ENCODE measurements around the gene ABHD12. TPM values are rescaled to one million over a fixed set of nuclear protein-coding genes. Genes with fewer than 3 reads are reported as not detected.

ABHD12 gene
- total RNA-seq, 1 experiment from 2014 or later = 22.3 TPM

DNA sequence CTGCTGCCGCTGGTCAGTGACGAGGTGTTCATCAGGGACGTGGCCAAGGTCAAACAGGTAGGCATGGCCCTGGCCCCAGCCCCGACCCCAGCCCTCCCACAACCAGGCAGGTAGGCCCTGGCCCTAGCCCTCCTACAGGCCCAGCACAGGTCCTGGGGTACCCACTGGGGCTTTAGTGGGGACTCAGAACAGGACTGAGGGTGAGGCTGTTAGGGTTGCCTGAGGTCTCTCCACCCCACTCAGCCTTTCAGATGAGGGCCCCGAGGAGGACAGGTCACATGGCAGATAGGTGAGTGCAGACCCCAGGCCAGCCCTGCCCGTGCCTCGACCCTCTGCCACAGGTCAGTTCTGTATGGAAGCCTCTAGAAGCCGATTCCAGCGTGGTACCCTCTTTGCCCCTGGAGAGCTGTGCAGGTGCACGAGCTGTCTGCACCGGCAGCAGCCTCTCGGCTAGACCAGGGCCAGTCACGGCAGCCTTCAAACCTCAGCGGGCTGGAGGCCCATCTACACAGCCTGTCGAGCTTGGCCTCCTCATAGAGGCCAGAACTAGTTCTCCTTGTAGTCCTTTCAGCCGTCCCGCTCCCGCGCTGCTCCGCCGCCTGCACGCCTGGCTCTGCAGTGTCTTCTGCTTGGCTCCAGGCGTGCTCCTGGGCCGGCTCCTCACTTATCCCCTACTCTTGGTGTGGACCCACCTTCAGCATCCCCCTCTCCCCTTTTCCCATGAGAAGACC, 107.2 kb downstream of the ABHD12 start:
- in situ Hi-C loops (cut with HindIII; ENCODE audit: low sequenced_read_pairs) = no loop called here
- DNase-seq (ENCODE audit: low spot score) = no peak

DNA sequence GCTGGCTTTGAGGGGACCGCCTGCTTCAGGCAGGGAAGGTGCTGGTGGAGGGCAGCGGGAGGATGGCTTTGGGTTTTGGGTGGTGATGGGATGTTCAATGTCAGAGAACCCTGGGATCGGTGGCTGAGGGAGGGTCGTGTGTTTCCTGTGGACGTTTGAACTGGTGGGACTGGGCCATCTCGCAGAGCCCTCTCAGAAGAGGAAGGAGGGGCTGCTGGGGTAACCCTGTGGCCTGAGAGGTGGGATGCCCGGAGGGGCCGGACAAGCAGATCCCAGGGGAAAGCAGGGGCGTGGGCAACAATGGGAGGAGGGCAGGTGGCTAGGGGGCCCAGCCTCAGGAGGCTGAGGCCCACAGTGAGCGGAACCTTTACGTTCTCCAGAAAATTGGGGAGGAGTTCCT, 107.8 kb downstream of the ABHD12 start:
- DNase-seq (ENCODE audit: low spot score) = no peak
- in situ Hi-C loops (cut with HindIII; ENCODE audit: low sequenced_read_pairs) = no loop called here

DNA sequence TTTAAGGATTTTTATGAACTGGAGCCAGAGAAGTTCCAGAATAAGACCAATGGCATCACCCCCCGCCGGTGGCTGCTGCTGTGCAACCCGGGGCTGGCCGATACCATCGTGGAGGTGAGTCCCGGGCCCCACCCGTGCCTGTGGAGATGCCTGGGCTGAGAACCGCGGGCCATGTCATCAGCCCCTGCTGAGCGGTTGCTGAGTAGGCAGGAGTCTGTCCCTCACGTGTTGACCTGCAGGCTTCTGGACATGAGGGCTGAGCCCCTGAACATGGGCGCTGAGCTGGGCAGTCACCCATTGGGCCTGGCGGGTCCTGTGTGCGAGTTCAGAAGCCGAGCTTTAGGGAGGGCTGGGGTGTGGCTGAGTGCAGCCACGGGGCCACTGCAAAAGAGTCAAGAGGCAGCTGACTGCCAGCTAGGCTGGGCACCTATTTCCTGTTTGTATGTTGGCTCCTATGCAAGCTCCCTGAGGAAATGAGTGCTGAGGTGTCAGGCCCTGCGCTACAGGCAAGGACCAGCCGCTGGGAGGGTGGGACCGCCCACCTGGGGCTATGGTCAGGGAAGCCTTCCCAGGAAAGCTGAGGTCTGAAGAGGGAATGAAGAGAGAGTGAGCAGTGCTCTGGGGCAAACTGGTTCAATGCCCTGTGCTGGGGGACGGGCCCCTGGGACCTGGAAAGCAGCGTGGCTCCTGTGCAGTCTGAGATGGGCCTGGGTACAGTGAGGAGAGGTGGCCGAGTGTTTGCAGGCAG, 108.4 kb downstream of the ABHD12 start:
- DNase-seq (ENCODE audit: low spot score) = no peak
- in situ Hi-C loops (cut with HindIII; ENCODE audit: low sequenced_read_pairs) = no loop called here

DNA sequence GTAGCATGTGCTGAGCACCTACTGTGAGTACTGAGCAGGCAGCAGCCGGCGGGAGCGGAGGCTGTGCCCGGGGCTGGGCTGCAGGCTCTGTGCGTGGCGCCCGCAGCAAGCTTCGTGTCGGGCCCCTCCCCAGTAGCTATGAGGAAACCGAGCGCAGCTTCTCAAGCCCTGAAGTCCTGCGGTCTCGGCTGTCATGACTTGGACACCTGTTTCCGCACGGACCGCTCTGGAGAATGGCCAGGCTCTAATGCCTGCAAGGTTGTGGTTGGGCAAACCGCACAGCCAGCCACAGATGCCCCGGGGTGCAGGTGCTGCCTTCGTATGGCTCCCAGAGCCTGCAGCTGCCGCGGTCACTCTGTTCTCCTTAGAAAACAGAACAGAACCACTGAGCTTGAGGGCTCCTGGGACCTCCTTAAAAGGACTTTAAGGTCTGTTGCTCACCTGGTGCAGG, 109.1 kb downstream of the ABHD12 start:
- DNase-seq (ENCODE audit: low spot score) = peak; percentile 67
- in situ Hi-C loops (cut with HindIII; ENCODE audit: low sequenced_read_pairs) = no loop called here

DNA sequence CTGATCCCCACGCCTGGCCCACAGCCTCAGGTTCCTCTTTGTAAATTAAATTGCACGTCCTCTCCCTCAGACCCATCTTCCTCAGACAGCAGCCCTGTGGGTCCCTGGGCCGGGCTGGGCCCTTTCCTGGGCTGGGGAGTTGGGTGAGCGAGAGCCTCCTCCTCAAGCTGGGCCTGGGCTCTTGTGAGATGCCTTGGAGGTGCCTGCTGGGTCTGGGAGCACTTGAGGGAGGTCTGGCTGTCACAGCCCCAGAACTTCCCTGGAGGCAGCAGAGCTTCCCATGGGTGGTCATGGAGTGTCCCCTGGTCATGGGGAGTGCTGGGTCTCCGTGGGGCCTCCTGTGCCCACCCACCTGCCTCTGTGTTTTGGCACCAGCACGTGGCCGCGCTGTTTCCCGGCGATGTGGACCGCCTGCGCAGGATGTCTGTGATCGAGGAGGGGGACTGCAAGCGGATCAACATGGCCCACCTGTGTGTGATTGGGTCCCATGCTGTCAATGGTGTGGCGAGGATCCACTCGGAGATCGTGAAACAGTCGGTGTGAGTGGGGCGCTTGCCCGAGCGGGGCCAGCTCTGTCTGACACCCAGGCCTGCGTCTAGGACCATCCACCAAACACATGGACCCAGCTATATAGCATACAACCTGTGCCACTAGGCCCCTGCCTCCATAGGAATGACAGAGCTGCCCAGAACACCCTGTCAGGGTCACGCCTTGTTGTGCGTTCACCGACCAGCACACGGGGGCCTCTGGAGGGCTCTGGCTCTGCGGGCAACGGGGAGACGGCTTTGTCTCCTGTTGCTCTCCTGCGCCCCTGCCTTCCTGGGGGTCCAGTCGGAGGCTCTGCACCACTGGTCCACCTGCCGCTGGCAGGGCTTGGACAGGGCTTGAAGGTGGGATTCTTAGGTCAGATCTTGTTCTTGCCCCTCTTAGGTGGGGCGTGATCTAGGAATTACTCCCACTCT, 109.8 kb downstream of the ABHD12 start:
- no peak for DNase-seq (ENCODE audit: low spot score)
- in situ Hi-C loops (cut with HindIII; ENCODE audit: low sequenced_read_pairs) = no loop called here

DNA sequence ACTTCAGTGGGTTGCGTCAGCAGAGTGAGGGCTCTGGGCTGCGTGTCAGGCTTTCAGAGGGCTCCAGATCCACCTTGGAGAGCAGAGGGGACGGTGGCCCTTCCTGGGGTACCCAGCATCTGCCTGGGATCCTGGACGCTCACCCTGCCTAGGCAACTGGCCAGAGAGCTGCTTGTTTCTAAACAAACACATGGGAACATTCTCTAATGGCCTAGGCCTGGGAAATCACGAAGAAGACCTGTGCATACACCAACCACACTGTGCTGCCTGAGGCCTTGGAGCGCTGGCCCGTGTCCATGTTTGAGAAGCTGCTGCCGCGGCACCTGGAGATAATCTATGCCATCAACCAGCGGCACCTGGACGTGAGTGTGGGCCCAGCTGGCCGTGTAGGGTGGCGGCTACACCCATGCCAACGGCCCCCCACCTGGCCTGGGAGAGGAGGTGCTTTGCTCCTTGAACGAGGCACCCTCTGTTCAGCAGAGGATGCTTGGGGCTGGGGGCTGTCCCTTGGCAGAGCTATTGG, 110.5 kb downstream of the ABHD12 start:
- in situ Hi-C loops (cut with HindIII; ENCODE audit: low sequenced_read_pairs) = no loop called here
- peak; percentile 69 for DNase-seq (ENCODE audit: low spot score)

- in situ Hi-C loops (cut with HindIII; ENCODE audit: low sequenced_read_pairs) = no loop called here
These were observed 111.2 kb downstream of the ABHD12 start for GRCh38 chr20:25279403-25279802.

DNA sequence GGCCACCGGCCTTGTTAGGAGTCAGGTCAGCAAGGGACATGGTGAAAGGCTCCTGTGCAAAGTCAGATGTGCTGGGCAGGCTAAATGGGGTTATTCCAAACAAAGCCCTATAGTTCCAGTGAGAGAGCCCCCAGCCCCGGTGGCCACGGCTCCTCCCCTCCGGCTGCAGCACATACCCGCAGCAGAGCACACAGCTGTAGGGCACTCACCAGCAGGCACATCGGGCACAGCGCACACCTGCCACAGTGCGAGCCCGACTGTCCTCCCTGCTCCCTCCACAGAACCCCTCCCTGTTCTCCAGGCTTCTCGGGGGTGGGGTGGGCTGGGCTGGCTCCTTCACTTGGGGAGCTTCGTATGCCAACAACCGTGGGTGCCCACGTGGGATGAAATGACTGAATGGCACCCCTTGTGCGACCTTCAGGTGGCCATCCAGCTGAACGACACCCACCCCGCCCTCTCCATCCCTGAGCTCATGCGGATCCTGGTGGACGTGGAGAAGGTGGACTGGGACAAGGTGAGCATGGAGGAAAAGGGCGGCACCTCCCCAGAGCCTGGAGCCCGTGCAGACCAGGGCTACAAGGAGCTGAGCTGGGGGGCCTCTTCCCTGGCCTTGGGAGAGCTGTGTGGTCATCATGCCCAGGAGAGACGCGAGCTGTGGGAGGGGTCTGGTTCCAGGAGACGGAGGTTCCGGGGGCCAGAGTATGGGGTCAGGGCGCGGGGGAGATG, 111.8 kb downstream of the ABHD12 start:
- no peak for DNase-seq (ENCODE audit: low spot score)
- in situ Hi-C loops (cut with HindIII; ENCODE audit: low sequenced_read_pairs) = no loop called here

More at GRCh38 chr20:25279403-25279802, 111.2 kb downstream of the ABHD12 start:
- no peak for DNase-seq (ENCODE audit: low spot score)

DNA sequence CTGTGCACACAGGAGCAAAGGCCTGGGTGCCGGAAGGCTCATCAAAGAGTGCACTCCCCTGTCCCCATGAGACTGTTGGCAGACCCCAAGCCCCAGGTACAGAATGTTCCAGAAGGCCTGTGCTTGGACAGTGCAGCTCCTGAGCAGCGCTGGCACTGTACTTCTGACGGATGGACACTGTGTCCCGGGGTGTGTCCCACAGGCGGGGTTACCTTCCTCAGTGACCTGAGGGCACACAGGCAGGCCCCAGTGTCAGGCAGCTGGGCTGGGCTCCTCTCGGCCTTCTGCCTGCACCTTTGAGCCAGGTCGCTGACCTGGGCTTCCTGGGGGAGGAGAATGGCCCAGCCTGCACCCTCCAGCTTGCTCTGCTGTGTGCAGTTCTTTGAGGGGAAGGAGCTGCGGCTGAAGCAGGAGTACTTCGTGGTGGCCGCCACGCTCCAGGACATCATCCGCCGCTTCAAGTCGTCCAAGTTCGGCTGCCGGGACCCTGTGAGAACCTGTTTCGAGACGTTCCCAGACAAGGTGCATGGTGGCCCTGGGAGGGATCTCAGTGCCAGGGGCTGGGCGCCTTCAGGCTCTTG, 112.6 kb downstream of the ABHD12 start:
- DNase-seq (ENCODE audit: low spot score) = no peak
- in situ Hi-C loops (cut with HindIII; ENCODE audit: low sequenced_read_pairs) = no loop called here

- DNase-seq (ENCODE audit: low spot score) = peak; percentile 46
- in situ Hi-C loops (cut with HindIII; ENCODE audit: low sequenced_read_pairs) = no loop called here
These were observed 113.4 kb downstream of the ABHD12 start for GRCh38 chr20:25277051-25277801.

DNA sequence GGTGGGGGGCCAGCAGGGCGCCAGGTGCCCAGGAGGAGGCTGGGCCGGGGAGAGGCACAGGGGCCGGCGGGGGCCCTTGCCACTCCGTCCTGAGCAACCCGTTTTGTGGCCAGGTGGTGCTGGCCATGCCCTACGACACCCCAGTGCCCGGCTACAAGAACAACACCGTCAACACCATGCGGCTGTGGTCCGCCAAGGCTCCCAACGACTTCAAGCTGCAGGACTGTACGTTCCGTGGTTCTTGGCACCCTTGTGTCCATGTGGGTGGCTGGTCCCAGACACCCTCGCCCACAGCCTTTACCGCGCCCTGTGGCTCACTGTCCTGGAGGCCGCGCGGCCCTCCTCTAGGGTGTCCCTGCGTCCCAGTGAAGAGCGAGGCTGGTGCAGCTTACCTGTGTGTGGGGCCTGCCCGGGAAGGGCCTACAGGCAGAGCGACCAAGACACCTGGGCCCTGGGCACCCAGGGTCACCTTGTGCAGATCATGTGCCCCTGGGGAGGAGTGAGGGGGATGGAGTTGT, 114.0 kb downstream of the ABHD12 start:
- DNase-seq (ENCODE audit: low spot score) = no peak
- in situ Hi-C loops (cut with HindIII; ENCODE audit: low sequenced_read_pairs) = no loop called here

DNA sequence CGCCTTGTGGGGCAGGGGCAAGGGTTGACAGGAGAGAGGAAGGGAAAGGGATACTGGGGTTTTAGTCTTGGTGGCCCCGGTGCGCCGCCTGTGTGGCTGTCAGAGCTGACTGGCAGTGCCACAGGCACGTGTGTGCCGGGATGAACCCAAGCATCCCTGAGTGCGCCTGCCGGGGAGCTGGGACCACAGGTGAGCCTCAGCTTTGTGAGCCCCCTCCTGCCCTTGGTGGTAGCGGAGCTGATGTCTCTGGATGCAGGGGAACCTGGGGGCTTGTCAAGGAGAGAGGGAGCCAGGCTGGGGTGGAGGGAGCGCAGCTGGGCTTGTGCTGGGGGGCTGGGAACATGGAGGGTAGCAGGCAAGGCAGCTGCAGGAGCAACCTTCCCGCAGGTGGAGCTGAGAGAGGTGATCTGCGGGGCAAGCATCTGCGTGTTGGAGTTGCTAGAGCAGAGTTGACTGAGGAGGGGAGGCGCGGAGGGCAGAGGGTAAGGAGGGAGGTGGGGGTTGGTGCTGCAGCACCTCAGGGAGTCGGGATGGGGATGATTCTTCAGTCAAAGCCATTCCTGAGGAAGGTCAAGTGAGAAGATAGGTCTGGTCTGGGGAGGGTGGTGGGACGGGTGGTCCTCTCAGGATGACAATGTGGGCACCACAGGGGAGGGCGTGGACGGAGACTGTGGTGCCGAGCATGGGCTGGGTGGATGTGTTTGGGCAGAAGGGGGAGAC, 114.7 kb downstream of the ABHD12 start:
- in situ Hi-C loops (cut with HindIII; ENCODE audit: low sequenced_read_pairs) = no loop called here
- no peak for DNase-seq (ENCODE audit: low spot score)

- in situ Hi-C loops (cut with HindIII; ENCODE audit: low sequenced_read_pairs) = no loop called here
- DNase-seq (ENCODE audit: low spot score) = no peak
These were observed 115.5 kb downstream of the ABHD12 start for GRCh38 chr20:25274891-25275812.

DNA sequence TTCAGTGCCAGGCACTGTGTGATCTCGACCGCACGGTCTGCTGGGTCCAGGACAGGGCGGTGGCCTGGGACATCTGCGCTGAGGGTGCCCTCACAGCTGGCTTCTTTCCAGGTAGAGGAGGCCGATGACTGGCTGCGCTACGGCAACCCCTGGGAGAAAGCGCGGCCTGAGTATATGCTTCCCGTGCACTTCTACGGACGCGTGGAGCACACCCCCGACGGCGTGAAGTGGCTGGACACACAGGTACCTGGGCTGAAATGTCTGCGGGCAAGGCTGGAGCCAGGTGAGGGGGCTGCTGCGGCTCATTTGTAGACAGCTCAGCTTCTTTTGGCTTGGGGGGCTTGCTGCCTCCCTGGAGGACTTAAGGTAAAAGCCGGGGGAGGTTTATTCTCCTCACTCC, 116.2 kb downstream of the ABHD12 start:
- in situ Hi-C loops (cut with HindIII; ENCODE audit: low sequenced_read_pairs) = no loop called here
- DNase-seq (ENCODE audit: low spot score) = no peak

GRCh38 chr20:25273541-25274358, 116.9 kb downstream of the ABHD12 start:
- peak; percentile 82 for DNase-seq (ENCODE audit: low spot score)
- in situ Hi-C loops (cut with HindIII; ENCODE audit: low sequenced_read_pairs) = no loop called here
